Measurements from ENCODE around the gene EPG5.

Gene EPG5

DNA sequence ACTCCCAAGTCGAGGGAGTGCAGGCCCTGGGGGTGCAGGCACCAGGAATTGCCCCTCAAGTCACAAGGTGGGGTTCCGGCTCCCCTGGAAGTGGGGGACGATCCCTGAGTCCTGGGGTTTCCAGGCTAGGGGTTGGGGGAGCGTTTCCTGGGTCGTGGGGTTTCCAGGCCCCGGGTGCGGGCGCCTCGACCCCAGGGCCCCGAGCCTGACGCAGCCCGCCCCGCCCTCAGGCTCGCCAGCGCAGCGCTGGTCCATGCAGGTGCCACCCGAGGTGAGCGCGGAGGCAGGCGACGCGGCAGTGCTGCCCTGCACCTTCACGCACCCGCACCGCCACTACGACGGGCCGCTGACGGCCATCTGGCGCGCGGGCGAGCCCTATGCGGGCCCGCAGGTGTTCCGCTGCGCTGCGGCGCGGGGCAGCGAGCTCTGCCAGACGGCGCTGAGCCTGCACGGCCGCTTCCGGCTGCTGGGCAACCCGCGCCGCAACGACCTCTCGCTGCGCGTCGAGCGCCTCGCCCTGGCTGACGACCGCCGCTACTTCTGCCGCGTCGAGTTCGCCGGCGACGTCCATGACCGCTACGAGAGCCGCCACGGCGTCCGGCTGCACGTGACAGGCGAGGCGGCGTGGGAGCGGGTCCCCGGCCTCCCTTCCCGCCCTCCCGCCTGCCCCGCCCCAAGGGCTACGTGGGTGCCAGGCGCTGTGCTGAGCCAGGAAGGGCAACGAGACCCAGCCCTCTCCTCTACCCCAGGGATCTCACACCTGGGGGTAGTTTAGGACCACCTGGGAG lies 129.7 kb downstream of the EPG5 start:
- Mint-ChIP-seq H3K4me3 (peak overlapping the region; percentile 73), H3K9me3 (no peaks in the 10 kb centered on the region), H3K27me3 (ENCODE audit: low read depth, poor library complexity) (peaks cover 71% of the 10 kb centered on the region), H3K4me1 (peaks cover 26% of the 10 kb centered on the region), H3K36me3 (ENCODE audit: low read depth) (no peaks in the 10 kb centered on the region), H3K27ac (no peak overlapping the region)
- peak; percentile 78 for DNase-seq
- TF ChIP-seq, protein P1, sequence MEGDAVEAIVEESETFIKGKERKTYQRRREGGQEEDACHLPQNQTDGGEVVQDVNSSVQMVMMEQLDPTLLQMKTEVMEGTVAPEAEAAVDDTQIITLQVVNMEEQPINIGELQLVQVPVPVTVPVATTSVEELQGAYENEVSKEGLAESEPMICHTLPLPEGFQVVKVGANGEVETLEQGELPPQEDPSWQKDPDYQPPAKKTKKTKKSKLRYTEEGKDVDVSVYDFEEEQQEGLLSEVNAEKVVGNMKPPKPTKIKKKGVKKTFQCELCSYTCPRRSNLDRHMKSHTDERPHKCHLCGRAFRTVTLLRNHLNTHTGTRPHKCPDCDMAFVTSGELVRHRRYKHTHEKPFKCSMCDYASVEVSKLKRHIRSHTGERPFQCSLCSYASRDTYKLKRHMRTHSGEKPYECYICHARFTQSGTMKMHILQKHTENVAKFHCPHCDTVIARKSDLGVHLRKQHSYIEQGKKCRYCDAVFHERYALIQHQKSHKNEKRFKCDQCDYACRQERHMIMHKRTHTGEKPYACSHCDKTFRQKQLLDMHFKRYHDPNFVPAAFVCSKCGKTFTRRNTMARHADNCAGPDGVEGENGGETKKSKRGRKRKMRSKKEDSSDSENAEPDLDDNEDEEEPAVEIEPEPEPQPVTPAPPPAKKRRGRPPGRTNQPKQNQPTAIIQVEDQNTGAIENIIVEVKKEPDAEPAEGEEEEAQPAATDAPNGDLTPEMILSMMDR (IDR thresholded peaks at IDR 0.05) = peak; percentile 6

DNA sequence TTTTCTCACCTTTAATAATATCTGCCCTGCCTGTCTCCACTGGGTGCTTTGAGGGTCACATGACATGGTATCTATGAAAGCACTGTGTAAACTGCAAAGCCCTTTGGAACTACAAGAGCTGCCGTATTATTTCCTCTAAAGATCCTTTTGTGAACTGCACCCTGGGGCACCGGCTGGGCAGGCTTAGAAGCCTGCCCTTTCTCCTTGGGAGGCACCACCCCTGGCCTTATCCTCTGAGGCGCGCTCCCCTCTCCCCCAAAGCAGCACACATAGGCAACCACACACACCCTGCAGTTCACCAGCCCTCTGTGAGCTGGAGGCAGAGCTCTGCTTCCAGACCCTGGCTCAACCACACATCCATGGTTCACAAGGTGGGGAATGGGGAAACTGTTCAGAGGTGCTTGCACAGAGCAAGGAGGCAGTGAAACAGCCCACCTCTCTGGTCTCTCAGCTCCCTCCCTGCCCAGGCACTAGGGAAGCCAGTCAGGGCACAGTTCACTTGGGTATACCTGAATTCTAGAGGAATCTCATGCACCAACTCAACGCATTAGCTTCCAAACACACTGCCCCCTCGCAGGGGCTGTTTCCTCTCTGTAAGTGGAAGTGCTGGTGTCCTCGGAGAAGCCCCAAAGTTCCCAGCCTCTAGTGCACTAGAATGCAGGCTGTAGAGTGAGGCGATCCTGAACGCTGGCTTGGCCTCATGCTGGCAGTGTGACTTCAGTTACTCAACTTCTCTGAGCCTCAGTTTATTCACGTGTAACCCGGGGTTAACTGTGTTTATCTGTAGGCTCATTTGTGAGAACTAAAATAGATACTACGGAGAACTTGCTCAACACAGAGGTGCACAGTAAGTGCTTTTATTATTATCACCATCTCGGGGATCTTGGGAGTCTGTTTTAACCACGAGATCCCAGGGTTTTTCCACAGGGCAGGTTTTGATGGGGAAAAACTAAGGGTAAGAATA lies 130.6 kb downstream of the EPG5 start:
- no peaks in the 10 kb centered on the region for H3K36me3 Mint-ChIP-seq (ENCODE audit: low read depth)
- peak overlapping the region; percentile 73 for H3K4me3 Mint-ChIP-seq
- TF ChIP-seq, protein P1 (IDR thresholded peaks at IDR 0.05) = no peak
- no peak for DNase-seq
- H3K4me1 Mint-ChIP-seq = peaks cover 28% of the 10 kb centered on the region
- H3K27ac Mint-ChIP-seq = no peak overlapping the region
- H3K9me3 Mint-ChIP-seq = no peaks in the 10 kb centered on the region
- H3K27me3 Mint-ChIP-seq (ENCODE audit: low read depth, poor library complexity) = peaks cover 65% of the 10 kb centered on the region

DNA sequence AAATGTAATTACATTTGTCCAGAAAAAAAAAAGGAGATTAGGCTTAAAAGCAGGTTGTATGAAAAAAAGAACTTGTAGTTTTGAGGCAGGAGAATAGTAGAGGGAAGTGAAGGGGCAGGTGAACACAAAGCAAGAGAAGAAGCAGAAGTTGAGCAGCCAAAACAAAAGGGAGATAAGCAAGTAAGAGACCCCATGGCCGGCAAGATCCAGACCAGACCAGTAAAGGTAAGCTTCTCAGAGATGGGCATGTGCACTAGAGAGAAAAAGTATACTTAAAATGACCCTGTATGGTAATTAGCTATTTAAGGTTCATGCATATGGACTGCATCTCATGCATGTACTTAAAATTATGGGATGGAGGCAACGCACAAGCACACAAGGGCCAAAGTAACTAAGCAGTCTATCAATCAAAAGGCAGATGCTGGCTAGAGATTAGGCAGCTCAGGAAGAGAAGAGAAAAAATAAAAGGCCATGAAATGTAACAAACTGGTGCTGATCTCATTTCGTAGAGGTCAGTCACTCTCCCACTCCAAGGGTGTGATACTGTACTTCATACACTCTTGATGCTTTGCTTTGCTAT lies 132.0 kb downstream of the EPG5 start:
- TF ChIP-seq, protein P1 (IDR thresholded peaks at IDR 0.05) = no peak
- Mint-ChIP-seq H3K27ac (no peak overlapping the region), H3K9me3 (no peaks in the 10 kb centered on the region), H3K27me3 (ENCODE audit: low read depth, poor library complexity) (peaks cover 56% of the 10 kb centered on the region), H3K4me1 (peaks cover 22% of the 10 kb centered on the region), H3K4me3 (no peak overlapping the region), H3K36me3 (ENCODE audit: low read depth) (no peaks in the 10 kb centered on the region)
- no peak for DNase-seq

DNA sequence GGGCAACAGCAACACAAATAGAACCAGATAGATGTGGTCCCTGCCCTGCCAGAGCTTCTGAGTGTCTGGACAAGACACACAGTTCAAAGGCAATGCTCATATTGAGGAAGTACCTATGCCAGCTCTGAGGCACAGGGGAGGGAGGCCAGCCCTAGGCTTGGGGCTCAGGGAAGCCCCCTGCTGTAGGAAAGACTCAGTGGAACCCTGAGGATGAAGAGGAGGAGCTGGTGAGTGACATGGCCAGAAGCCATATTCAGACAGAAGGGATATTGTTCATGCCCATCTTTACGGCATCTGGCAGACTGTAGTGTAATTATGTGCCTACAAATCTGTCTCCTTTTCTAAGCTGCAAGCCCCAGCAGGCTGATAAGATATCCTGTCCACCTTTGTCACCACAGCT lies 132.8 kb downstream of the EPG5 start:
- Mint-ChIP-seq H3K9me3 (no peaks in the 10 kb centered on the region), H3K27ac (no peak overlapping the region), H3K4me3 (no peak overlapping the region), H3K27me3 (ENCODE audit: low read depth, poor library complexity) (peaks cover 48% of the 10 kb centered on the region), H3K4me1 (peaks cover 26% of the 10 kb centered on the region), H3K36me3 (ENCODE audit: low read depth) (no peaks in the 10 kb centered on the region)
- TF ChIP-seq, protein P1 (IDR thresholded peaks at IDR 0.05) = no peak
- DNase-seq = no peak

DNA sequence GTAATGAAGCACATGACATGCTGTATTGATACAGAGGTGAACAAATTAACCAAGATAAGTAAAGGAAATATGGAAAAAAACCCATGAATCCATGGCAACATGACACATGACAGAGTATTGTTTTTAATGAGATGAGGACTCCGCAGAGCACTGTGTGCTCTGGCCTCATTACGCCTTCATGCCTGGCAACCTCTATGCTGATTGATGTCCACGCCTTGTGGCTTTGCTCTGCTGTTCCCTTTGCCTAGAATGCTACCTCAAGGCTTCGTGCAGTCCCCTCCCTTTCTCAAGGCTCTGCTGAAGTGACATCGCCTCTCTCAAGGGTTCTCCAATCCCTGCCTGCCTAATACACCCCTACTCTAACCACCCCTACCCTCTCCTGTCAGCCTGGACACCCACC lies 133.3 kb downstream of the EPG5 start:
- H3K27ac Mint-ChIP-seq = no peak overlapping the region
- no peaks in the 10 kb centered on the region for H3K36me3 Mint-ChIP-seq (ENCODE audit: low read depth)
- TF ChIP-seq, protein P1 (IDR thresholded peaks at IDR 0.05) = no peak
- no peaks in the 10 kb centered on the region for H3K9me3 Mint-ChIP-seq
- H3K4me3 Mint-ChIP-seq = no peak overlapping the region
- DNase-seq = no peak
- peaks cover 30% of the 10 kb centered on the region for H3K4me1 Mint-ChIP-seq
- H3K27me3 Mint-ChIP-seq (ENCODE audit: low read depth, poor library complexity) = peaks cover 44% of the 10 kb centered on the region
